HL-60 (cell line): ENCODE data around the gene ZNF76.

Experiments used
- DNase-seq, 2 experiments: peaks; one replicate each; pipeline ENCODE4 v3.0.0-alpha.2; 2010 to 2020; ENCODE audit warnings: low read depth in 1 of 2, low spot score in 1 of 2
- H3K27ac ChIP-seq: fragments of 250-450 bp; sonication (Bioruptor Pico); replicated peaks from 2 replicates; pipeline ENCODE4 v1.5.1; 2020; ENCODE audit warnings: mild to moderate bottlenecking, moderate library complexity
- H3K27me3 ChIP-seq: fragments of 250-450 bp; sonication (Bioruptor Pico); 2 replicates; pipeline ENCODE4 v1.5.1; 2021; ENCODE audit warnings: mild to moderate bottlenecking, moderate library complexity; ENCODE audit not compliant: insufficient read depth, poor library complexity, severe bottlenecking
- H3K4me3 ChIP-seq: replicated peaks from 2 replicates; pipeline ENCODE4 v1.5.1; 2011; ENCODE audit warnings: mild to moderate bottlenecking, control low read depth, low read length; ENCODE audit not compliant: insufficient read depth
- GABPA ChIP-seq: IDR thresholded peaks from 2 replicates; pipeline ENCODE4 v1.6.1; 2012; ENCODE audit warnings: low read depth
- POLR2AphosphoS5 ChIP-seq: IDR thresholded peaks from 2 replicates; pipeline ENCODE4 v1.6.1; 2012; ENCODE audit warnings: low read depth
- SPI1 ChIP-seq: IDR thresholded peaks from 2 replicates; pipeline ENCODE4 v1.6.1; 2012; ENCODE audit warnings: low read depth, mild to moderate bottlenecking, borderline replicate concordance
- TF ChIP-seq, protein P1 (sequence below): IDR thresholded peaks from one replicate; pipeline ENCODE4 v1.5.1; 2011; ENCODE audit warnings: low read length, control low read depth, inconsistent platforms; ENCODE audit not compliant: insufficient read depth
- TF ChIP-seq, protein P2 (sequence below): IDR thresholded peaks from 2 replicates; pipeline ENCODE4 v1.6.1; 2012; ENCODE audit warnings: low read depth; ENCODE audit not compliant: insufficient replicate concordance

The ZNF76 gene

DNA sequence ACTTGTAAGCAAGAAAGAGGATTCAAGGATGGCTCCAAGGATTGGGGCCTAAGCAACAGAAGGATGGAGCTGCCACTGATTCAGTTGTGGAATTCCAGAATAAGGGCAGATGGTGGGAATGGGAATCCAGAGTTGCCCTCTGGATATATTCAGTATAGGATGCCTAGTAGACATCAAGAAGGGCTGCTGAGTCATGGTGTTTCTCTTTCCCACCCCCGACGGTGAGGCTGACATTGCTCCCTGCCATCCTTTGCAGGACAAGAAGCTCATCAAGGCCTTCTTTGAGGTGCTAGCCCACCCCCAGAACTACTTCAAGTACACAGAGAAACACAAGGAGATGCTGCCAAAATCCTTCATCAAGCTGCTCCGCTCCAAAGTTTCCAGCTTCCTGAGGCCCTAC is 11.2 kb upstream of the ZNF76 start:
- DNase-seq: no peak
- no peak for TF ChIP-seq GABPA
- TF ChIP-seq, protein P1, sequence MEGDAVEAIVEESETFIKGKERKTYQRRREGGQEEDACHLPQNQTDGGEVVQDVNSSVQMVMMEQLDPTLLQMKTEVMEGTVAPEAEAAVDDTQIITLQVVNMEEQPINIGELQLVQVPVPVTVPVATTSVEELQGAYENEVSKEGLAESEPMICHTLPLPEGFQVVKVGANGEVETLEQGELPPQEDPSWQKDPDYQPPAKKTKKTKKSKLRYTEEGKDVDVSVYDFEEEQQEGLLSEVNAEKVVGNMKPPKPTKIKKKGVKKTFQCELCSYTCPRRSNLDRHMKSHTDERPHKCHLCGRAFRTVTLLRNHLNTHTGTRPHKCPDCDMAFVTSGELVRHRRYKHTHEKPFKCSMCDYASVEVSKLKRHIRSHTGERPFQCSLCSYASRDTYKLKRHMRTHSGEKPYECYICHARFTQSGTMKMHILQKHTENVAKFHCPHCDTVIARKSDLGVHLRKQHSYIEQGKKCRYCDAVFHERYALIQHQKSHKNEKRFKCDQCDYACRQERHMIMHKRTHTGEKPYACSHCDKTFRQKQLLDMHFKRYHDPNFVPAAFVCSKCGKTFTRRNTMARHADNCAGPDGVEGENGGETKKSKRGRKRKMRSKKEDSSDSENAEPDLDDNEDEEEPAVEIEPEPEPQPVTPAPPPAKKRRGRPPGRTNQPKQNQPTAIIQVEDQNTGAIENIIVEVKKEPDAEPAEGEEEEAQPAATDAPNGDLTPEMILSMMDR: no peak
- TF ChIP-seq SPI1: no peak
- TF ChIP-seq, protein P2, sequence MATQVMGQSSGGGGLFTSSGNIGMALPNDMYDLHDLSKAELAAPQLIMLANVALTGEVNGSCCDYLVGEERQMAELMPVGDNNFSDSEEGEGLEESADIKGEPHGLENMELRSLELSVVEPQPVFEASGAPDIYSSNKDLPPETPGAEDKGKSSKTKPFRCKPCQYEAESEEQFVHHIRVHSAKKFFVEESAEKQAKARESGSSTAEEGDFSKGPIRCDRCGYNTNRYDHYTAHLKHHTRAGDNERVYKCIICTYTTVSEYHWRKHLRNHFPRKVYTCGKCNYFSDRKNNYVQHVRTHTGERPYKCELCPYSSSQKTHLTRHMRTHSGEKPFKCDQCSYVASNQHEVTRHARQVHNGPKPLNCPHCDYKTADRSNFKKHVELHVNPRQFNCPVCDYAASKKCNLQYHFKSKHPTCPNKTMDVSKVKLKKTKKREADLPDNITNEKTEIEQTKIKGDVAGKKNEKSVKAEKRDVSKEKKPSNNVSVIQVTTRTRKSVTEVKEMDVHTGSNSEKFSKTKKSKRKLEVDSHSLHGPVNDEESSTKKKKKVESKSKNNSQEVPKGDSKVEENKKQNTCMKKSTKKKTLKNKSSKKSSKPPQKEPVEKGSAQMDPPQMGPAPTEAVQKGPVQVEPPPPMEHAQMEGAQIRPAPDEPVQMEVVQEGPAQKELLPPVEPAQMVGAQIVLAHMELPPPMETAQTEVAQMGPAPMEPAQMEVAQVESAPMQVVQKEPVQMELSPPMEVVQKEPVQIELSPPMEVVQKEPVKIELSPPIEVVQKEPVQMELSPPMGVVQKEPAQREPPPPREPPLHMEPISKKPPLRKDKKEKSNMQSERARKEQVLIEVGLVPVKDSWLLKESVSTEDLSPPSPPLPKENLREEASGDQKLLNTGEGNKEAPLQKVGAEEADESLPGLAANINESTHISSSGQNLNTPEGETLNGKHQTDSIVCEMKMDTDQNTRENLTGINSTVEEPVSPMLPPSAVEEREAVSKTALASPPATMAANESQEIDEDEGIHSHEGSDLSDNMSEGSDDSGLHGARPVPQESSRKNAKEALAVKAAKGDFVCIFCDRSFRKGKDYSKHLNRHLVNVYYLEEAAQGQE: no peak
- no peak for TF ChIP-seq POLR2AphosphoS5
- Histone ChIP-seq H3K27ac (no peak overlapping the region), H3K4me3 (no peak overlapping the region), H3K27me3 (no peaks in the 10 kb centered on the region)

DNA sequence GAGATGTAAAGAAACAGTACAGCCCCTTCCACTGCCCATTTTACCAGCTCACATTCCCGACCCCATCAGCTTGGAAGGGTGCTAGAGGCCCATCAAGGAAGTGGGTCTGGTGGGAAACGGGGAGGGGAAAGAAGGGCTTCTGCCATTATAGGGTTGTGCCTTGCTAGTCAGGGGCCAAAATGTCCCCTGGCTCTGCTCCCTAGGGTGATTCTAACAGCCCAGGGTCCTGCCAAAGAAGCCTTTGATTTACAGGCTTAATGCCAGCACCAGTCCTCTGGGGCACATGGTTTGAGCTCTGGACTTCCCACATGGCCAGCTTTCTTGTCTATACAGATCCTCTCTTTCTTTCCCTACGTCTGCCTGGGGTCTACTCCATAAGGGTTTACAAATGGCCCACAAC is 10.6 kb upstream of the ZNF76 start:
- TF ChIP-seq GABPA (no peak), SPI1 (no peak), POLR2AphosphoS5 (no peak)
- TF ChIP-seq, protein P2: no peak
- TF ChIP-seq, protein P1: no peak
- no peak for DNase-seq
- Histone ChIP-seq H3K4me3 (no peak overlapping the region), H3K27ac (no peak overlapping the region), H3K27me3 (no peaks in the 10 kb centered on the region)

DNA sequence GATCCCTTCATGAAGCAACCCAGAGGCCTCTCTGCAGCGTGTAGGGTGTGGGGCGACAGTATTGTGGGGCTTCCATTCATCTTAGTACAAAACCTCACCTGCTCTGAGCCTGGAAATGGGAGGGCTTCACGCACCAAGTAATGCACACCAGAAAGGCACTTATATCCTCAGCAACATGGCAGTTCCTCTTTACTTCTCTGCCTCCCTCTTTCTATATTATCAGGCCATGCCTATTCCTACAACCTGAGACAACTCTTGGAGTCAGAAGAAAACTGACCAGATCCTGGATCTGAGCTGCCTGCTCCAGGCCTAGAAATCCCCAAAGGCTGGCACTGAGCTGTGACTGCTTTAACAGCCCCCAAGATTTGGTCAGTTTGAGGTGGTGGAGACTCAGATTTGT is 7.6 kb upstream of the ZNF76 start:
- Histone ChIP-seq H3K27ac (no peak overlapping the region), H3K4me3 (no peak overlapping the region), H3K27me3 (no peaks in the 10 kb centered on the region)
- TF ChIP-seq, protein P2: no peak
- TF ChIP-seq SPI1 (peak; percentile 71; the same call in 1 of the 2 replicates), POLR2AphosphoS5 (no peak), GABPA (no peak)
- DNase-seq: no peak

DNA sequence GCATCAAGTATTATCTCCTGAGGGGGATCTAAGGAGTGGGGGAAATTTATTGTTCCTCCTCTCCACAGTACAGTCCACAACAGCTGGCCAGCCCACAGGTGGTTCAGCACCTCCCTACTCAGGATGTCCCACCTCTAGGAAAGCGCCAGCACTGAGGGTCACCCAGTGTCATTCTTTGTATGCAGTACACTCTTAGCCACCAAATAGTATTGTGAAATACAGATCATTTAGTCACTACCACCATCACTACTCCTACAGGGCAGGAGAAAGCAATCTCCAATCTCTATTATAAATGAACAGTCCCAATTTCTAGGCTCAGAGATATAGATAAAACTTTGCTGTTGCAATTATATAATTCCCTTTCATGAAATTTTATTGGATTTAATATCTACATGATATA is 6.3 kb upstream of the ZNF76 start:
- H3K4me3 ChIP-seq: no peak overlapping the region
- no peaks in the 10 kb centered on the region for H3K27me3 ChIP-seq
- H3K27ac ChIP-seq: no peak overlapping the region
- TF ChIP-seq, protein P1: no peak
- TF ChIP-seq SPI1 (no peak), GABPA (no peak), POLR2AphosphoS5 (no peak)
- TF ChIP-seq, protein P2: no peak
- no peak for DNase-seq
